ENCODE data around the gene NEAT1.
"Not testable (repeated sequence)": the region's sequence is repeated elsewhere in the genome, so short reads cannot be mapped to it uniquely, and the experiment has no call there.

NEAT1 gene

GRCh38 chr11:65404638-65405339 is 17.8 kb upstream of the NEAT1 start:
- no peak for DNase-seq (ENCODE audit: low read depth, low spot score)

- no peak for DNase-seq (ENCODE audit: low read depth, low spot score)
Observed at GRCh38 chr11:65410936-65411680, 11.5 kb upstream of the NEAT1 start.

GRCh38 chr11:65411681-65412070 is 10.9 kb upstream of the NEAT1 start:
- no peak for DNase-seq (ENCODE audit: low read depth, low spot score)

GRCh38 chr11:65412271-65413076 is 10.1 kb upstream of the NEAT1 start:
- DNase-seq (ENCODE audit: low read depth, low spot score): no peak

- DNase-seq (ENCODE audit: low read depth, low spot score): not testable (repeated sequence)
Observed at GRCh38 chr11:65413077-65413664, 9.4 kb upstream of the NEAT1 start.

- no peak for DNase-seq (ENCODE audit: low read depth, low spot score)
Observed at GRCh38 chr11:65414776-65415498, 7.7 kb upstream of the NEAT1 start.

GRCh38 chr11:65415499-65416340 is 6.9 kb upstream of the NEAT1 start:
- no peak for DNase-seq (ENCODE audit: low read depth, low spot score)

- DNase-seq (ENCODE audit: low read depth, low spot score): peak; percentile 94
Observed at GRCh38 chr11:65416341-65416824, 6.2 kb upstream of the NEAT1 start.

- DNase-seq (ENCODE audit: low read depth, low spot score): no peak
Observed at GRCh38 chr11:65416841-65417701, 5.5 kb upstream of the NEAT1 start.

- DNase-seq (ENCODE audit: low read depth, low spot score): peak; percentile 38
Observed at GRCh38 chr11:65417702-65418430, 4.7 kb upstream of the NEAT1 start.

GRCh38 chr11:65418431-65418680 is 4.2 kb upstream of the NEAT1 start:
- no peak for DNase-seq (ENCODE audit: low read depth, low spot score)

- peak; percentile 95 for DNase-seq (ENCODE audit: low read depth, low spot score)
Observed at GRCh38 chr11:65418681-65419459, 3.7 kb upstream of the NEAT1 start.

- DNase-seq (ENCODE audit: low read depth, low spot score): no peak
Observed at GRCh38 chr11:65419460-65419771, 3.2 kb upstream of the NEAT1 start.

GRCh38 chr11:65419772-65420481 is 2.7 kb upstream of the NEAT1 start:
- peak; percentile 91 for DNase-seq (ENCODE audit: low read depth, low spot score)

- DNase-seq (ENCODE audit: low read depth, low spot score): no peak
Observed at GRCh38 chr11:65420506-65420905, 2.1 kb upstream of the NEAT1 start.

- DNase-seq (ENCODE audit: low read depth, low spot score): peak; percentile 97
Observed at GRCh38 chr11:65420979-65421793, 1.4 kb upstream of the NEAT1 start.
